Measurements from ENCODE around the gene ZNF850. TPM values are rescaled to one million over a fixed set of nuclear protein-coding genes. Genes with fewer than 3 reads are reported as not detected.
"Not testable (repeated sequence)": the region's sequence is repeated elsewhere in the genome, so short reads cannot be mapped to it uniquely, and the experiment has no call there.

ZNF850 gene
- total and polyA plus RNA-seq, 11 donors: 0.84 to 7.3 (median 3.9) TPM

DNA sequence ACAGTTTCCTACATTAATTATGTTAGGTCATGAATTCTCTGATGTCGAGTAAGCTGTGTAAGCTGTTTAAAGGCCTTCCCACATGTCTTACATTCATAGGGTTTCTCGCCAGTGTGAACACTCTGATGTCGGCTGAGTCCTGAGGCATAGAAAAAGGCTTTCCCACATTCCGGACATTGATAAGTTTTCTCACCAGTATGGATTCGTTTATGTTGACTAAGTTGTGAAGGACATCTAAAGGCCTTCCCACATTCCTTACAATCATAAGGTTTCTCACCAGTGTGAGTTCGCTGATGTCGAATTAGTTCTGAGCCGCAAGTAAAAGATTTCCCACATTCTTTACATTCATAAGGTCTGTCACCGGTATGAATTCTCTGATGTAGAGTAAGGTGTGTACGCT lies 24.9 kb downstream of the ZNF850 start:
- H3K9me3 ChIP-seq: peaks cover 15 to 100% (median 99%) of the 10 kb centered on the region in 12 donors
- DNase-seq (no peak), ATAC-seq (no peak)
- WGBS, 4 donors: 97 to 98% (median 98%) methylated on average over 10 of the region's 10 CpGs
- no peaks in the 10 kb centered on the region for H3K27me3 ChIP-seq
- H3K27ac ChIP-seq: no peak overlapping the region
- peaks cover 19 to 92% (median 46%) of the 10 kb centered on the region in 9 donors for H3K36me3 ChIP-seq
- intact Hi-C loops (cut with DNase I): loop anchor here in 2 of 10 donors (10.0 kb wide), 2 partner anchors 137 to 387 kb away; no protein-coding TSS in a partner anchor
- H3K4me3 ChIP-seq: no peak overlapping the region
- no peaks in the 10 kb centered on the region for H3K4me1 ChIP-seq
- no peak for TF ChIP-seq POLR2A (IDR thresholded peaks at IDR 0.05)
- TF ChIP-seq, protein P1, sequence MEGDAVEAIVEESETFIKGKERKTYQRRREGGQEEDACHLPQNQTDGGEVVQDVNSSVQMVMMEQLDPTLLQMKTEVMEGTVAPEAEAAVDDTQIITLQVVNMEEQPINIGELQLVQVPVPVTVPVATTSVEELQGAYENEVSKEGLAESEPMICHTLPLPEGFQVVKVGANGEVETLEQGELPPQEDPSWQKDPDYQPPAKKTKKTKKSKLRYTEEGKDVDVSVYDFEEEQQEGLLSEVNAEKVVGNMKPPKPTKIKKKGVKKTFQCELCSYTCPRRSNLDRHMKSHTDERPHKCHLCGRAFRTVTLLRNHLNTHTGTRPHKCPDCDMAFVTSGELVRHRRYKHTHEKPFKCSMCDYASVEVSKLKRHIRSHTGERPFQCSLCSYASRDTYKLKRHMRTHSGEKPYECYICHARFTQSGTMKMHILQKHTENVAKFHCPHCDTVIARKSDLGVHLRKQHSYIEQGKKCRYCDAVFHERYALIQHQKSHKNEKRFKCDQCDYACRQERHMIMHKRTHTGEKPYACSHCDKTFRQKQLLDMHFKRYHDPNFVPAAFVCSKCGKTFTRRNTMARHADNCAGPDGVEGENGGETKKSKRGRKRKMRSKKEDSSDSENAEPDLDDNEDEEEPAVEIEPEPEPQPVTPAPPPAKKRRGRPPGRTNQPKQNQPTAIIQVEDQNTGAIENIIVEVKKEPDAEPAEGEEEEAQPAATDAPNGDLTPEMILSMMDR (IDR thresholded peaks at IDR 0.05): no peak

DNA sequence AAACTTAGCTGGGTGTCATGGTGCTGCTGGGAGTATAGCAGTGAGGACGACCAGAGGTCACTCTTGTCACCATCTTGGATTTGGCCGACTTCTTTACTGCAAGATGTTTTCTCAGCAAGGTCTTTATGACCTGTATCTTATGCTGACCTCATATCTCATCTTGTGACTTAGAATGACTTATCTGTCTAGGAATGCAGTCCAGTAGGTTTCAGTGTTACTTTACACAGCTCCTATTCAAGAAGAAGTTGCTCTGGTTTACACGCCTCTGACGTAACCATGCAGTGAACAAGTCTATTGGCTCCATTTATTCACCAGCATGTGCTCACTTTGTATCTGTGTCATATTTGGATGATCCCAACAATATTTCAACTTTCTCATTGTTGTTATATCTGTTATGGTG lies 26.7 kb downstream of the ZNF850 start:
- H3K4me3 ChIP-seq: no peak overlapping the region
- 96 to 99% (median 98%) methylated on average over 4 of the region's 4 CpGs for WGBS, 4 donors
- no peaks in the 10 kb centered on the region for H3K4me1 ChIP-seq
- intact Hi-C loops (cut with DNase I): loop anchor here in 2 of 10 donors (10.0 kb wide), 2 partner anchors 139 to 389 kb away; no protein-coding TSS in a partner anchor
- H3K27me3 ChIP-seq: no peaks in the 10 kb centered on the region
- no peak for TF ChIP-seq POLR2A (IDR thresholded peaks at IDR 0.05)
- TF ChIP-seq, protein P1 (IDR thresholded peaks at IDR 0.05): no peak
- H3K27ac ChIP-seq: no peak overlapping the region
- peaks cover 17 to 100% (median 96%) of the 10 kb centered on the region in 12 donors for H3K9me3 ChIP-seq
- DNase-seq (no peak), ATAC-seq (no peak)
- H3K36me3 ChIP-seq: peaks cover 19 to 73% (median 41%) of the 10 kb centered on the region in 9 donors

GRCh38 chr19:36736166-36736565 lies 36.4 kb downstream of the ZNF850 start:
- ATAC-seq, H3K27ac ChIP-seq, DNase-seq, H3K27me3 ChIP-seq, H3K4me1 ChIP-seq, H3K4me3 ChIP-seq: not testable (repeated sequence)
- Histone ChIP-seq H3K9me3 (peaks cover 3 to 100% (median 91%) of the 10 kb centered on the region in 12 donors), H3K36me3 (peaks cover 0 to 73% (median 0%) of the 10 kb centered on the region in 9 donors)
- intact Hi-C loops (cut with DNase I): loop anchor here in 1 of 10 donors (10.0 kb wide), 1 partner anchor 111 kb away; no protein-coding TSS in a partner anchor
- 56 to 67% (median 59%) methylated on average over 9 of the region's 9 CpGs for WGBS, 4 donors

GRCh38 chr19:36719687-36720556 lies 52.7 kb downstream of the ZNF850 start:
- no peak overlapping the region for H3K27ac ChIP-seq
- 96 to 99% (median 97%) methylated on average over 10 of the region's 10 CpGs for WGBS, 4 donors
- no peak overlapping the region for H3K4me3 ChIP-seq
- no peaks in the 10 kb centered on the region for H3K4me1 ChIP-seq
- H3K9me3 ChIP-seq: peaks cover 14 to 100% (median 98%) of the 10 kb centered on the region in 12 donors
- ATAC-seq (no peak), DNase-seq (no peak)
- no peak for TF ChIP-seq POLR2A (IDR thresholded peaks at IDR 0.05)
- TF ChIP-seq, protein P1 (IDR thresholded peaks at IDR 0.05): no peak
- intact Hi-C loops (cut with DNase I): loop anchor here in 2 of 10 donors (10.0 kb wide), 2 partner anchors 165 to 175 kb away; no protein-coding TSS in a partner anchor
- no peaks in the 10 kb centered on the region for H3K27me3 ChIP-seq
- peaks cover 23 to 99% (median 61%) of the 10 kb centered on the region in 9 donors for H3K36me3 ChIP-seq

All from heart left ventricle (tissue), 16 donors.